Activated naive CD4-positive, alpha-beta T cell treated with anti-CD3 and anti-CD28 coated beads for 36 hours (primary cell): ENCODE measurements around the gene TASL. TPM values are rescaled to one million over a fixed set of nuclear protein-coding genes. Genes with fewer than 3 reads are reported as not detected.
"Not testable (repeated sequence)": the region's sequence is repeated elsewhere in the genome, so short reads cannot be mapped to it uniquely, and the experiment has no call there.

Experiments
- CTCF ChIA-PET: fragments of 350-600 bp; sonication (Branson Sonifier 250); formaldehyde crosslinking; loops from one replicate; lab custom pipeline; 2021; ENCODE audit warnings: antibody characterized with exemption; lab: Charles Lee
- DNase-seq: peaks from one replicate; pipeline ENCODE4 v3.0.0-alpha.2; 2020
- H3K27ac Mint-ChIP-seq: one replicate; pipeline ENCODE4 v1.8.0; 2021; ENCODE audit warnings: mild to moderate bottlenecking, mixed read lengths
- H3K27me3 Mint-ChIP-seq: one replicate; pipeline ENCODE4 v1.8.0; 2021; ENCODE audit warnings: low read depth, mixed read lengths
- H3K36me3 Mint-ChIP-seq: one replicate; pipeline ENCODE4 v1.8.0; 2021; ENCODE audit warnings: low read depth, mixed read lengths
- H3K4me1 Mint-ChIP-seq: one replicate; pipeline ENCODE4 v1.8.0; 2021; ENCODE audit warnings: low read depth, mixed read lengths
- H3K4me3 Mint-ChIP-seq: one replicate; pipeline ENCODE4 v1.8.0; 2021; ENCODE audit warnings: mild to moderate bottlenecking, moderate library complexity, mixed read lengths
- H3K9me3 Mint-ChIP-seq: one replicate; pipeline ENCODE4 v1.8.0; 2021; ENCODE audit warnings: mixed read lengths
- intact Hi-C: fragments of 100-400 bp; cut with micrococcal nuclease; formaldehyde crosslinking; loops from one replicate; pipeline ENCODE4 v1.15.1; 2023
- total RNA-seq, 2 experiments: library from RNA; stranded (reverse); gene quantifications; one replicate each; pipeline ENCODE4 v1.2.3, GENCODE V29; 2021

Gene TASL
- total RNA-seq, 2 experiments from 2014 or later: 0.79 to 1.1 TPM

DNA sequence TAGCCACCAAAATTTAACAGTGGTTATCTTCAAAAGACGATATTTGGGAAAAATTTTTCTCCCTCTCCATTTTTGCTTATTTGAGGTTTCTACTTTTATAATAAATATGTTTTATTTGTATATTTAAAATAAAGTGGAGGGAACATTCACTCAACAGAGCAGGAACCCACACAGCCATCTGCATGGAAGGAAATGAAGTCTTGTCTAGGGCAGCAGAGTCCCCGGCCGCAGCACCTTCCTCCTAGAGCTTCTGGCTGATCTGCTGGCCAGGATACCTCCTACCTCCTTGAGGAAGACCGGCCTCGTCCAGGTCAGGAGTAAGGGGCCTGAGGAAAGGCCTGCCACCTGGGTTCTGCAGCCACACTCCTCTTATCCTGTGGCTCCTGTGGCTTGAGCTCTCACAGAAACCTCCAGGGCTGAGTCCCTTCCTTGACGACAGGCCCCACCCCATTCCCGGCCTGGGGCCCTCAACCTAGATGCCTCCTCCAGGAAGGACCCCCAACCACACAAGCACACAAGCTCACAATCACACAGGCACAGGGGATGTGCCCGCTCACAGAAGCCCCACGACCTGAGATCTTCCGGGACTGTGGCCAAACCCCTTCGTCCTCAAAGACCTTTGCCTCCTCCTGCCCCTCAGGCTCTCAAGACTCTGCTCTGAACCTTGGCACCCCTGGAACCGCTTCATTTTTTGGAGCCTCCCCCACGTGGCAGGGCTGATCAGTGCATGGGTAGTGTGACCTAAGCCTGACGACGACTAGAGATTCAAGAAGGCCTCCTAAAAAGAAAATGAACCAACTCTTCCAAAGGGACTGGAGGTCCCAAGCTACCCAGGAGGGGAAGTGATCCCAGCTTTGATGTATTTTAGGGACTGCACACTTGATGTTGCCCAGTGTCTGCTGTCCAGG, 23.0 kb upstream of the TASL start:
- H3K27me3 Mint-ChIP-seq, DNase-seq, H3K36me3 Mint-ChIP-seq, H3K9me3 Mint-ChIP-seq, intact Hi-C loops, CTCF ChIA-PET, H3K4me3 Mint-ChIP-seq, H3K27ac Mint-ChIP-seq: not testable (repeated sequence)
- peaks cover 13% of the 10 kb centered on the region for H3K4me1 Mint-ChIP-seq

DNA sequence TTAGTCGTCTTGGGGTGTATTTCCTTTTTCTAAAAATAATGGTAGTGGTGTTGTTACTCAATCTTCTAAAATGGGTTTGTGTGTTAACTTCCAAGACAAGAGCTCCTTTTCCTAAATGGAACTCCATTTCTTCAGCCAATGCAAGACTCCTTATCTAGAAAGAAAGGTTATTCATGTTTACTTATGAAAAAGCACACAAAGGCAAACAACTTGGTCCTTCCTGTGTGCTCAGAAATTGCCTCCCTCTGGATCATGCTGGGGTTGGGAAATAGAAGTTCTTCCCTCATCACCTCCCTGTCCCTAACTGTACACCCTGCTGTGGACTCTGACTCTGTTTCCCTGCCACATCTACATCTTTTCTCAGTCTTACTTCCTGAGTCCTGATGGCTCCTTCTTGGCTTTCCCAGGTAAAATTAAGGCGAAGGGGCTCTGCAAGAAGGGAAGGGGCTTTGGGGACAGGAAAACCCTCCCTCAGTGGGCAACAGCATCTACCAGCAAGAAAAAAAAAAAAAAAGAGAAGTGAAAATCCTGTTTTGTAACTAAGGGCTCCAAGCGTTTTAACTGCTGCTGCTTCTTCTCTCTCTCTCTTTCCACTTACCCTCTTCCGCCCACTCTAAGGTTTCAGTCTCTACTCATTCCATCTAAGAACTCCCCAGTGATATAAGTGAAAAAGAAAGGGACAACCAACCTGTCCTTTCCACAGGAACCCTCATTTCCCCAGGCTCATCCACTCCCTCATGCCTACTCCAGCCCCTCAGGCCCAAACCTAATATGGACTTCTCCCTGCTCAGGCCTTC, 19.8 kb upstream of the TASL start:
- Mint-ChIP-seq H3K27ac (no peak overlapping the region), H3K27me3 (no peaks in the 10 kb centered on the region), H3K4me1 (peaks cover 18% of the 10 kb centered on the region), H3K36me3 (no peaks in the 10 kb centered on the region), H3K9me3 (no peaks in the 10 kb centered on the region), H3K4me3 (no peak overlapping the region)
- CTCF ChIA-PET: no interaction called here
- DNase-seq: no peak
- intact Hi-C loops: loop anchor here (10.0 kb wide), 1 partner anchor 323 kb away; no protein-coding TSS in a partner anchor

DNA sequence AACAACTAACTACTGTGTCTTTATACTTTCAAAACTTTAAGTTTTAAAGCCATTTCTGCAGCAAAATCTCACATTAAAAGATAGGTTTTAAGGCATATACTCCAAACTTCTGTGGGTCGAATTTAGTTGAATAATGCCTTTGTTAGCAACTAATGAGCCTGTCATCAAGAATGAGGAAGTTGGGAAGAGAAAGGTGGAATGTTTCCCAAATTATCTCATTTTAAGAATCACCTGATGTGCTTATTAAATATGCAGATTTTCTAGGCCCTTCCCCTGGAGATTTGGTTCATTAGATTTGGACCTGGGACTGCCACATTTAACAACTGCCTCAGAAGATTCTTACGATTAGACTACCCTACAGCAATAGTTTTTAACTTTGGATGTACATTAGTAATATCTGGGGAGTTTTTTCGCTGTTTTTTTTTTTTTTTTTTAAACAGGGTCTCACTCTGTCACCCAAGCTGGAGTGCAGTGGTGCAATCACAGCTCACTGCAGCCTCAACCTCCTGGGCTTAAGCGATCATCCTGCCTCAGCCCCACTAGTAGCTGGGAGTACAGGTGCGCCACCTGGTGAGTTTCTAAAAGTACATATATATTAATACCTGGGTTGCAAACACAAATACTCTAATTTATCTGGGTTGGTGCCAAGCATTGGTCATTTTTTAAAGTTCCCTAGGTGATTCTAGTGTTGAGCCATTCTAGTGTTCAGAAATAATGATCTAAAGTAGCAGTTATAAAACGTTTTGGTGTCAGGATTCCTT, 16.1 kb upstream of the TASL start:
- Mint-ChIP-seq H3K4me1 (peaks cover 18% of the 10 kb centered on the region), H3K36me3 (no peaks in the 10 kb centered on the region), H3K27ac (no peak overlapping the region), H3K4me3 (no peak overlapping the region), H3K9me3 (no peaks in the 10 kb centered on the region), H3K27me3 (no peaks in the 10 kb centered on the region)
- DNase-seq: peak; percentile 48
- CTCF ChIA-PET: interaction anchor here (1.1 to 3.8 kb wide), 3 partner anchors 17 to 26 kb away, joined by 3 to 35 read pairs (median 6); no protein-coding TSS in a partner anchor
- intact Hi-C loops: loop anchor here (1.0 to 10.0 kb wide), 2 partner anchors 23 to 319 kb away; no protein-coding TSS in a partner anchor

DNA sequence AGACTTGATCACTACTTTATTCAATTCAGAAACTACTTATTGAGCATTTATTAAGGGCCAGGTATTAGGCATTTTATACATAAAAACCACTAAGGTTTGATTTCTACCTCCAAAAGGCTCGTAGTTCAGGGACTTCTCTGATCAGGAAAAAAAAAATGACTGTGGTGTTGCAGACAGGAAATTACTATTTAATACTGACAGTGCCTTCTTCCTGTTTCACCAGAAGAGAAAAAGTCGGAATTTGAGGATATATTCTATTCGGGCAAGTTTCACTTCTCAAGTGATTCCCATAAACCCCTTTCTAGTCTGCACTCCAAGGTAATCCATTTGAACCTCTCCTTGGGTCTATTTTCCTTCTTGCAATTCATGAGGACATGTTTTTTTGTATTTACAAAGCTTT, 15.3 kb upstream of the TASL start:
- no peak for DNase-seq
- H3K4me1 Mint-ChIP-seq: peaks cover 17% of the 10 kb centered on the region
- CTCF ChIA-PET: interaction anchor here (3.8 kb wide), 1 partner anchor 22 kb away, joined by 35 read pairs; no protein-coding TSS in a partner anchor
- no peaks in the 10 kb centered on the region for H3K9me3 Mint-ChIP-seq
- H3K27me3 Mint-ChIP-seq: no peaks in the 10 kb centered on the region
- no peak overlapping the region for H3K4me3 Mint-ChIP-seq
- H3K36me3 Mint-ChIP-seq: no peaks in the 10 kb centered on the region
- intact Hi-C loops: loop anchor here (10.0 kb wide), 1 partner anchor 318 kb away; no protein-coding TSS in a partner anchor
- H3K27ac Mint-ChIP-seq: no peak overlapping the region

DNA sequence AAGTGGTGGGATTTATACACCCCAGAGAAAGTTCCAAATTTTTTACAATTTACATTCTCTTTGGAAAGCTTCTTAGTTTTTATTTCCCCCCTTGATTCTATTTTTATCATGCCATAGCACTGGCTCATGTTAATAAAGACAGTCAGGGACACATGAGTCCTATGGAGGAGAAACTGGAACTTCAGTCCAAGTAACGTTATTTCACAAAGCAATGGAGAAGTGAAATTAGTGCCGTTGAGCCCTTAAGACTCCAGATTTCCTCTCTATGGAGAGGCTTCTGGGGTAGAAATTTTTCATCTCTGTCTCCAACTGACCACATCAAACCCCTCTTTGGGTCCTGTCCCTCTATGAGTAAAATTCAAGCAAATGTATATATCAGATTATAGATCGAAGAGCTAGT, 12.8 kb upstream of the TASL start:
- CTCF ChIA-PET: interaction anchor here (0.7 kb wide), 2 partner anchors 16 to 19 kb away, joined by 3 read pairs; no protein-coding TSS in a partner anchor
- intact Hi-C loops: loop anchor here (10.0 kb wide), 1 partner anchor 316 kb away; no protein-coding TSS in a partner anchor
- H3K27me3 Mint-ChIP-seq: no peaks in the 10 kb centered on the region
- no peaks in the 10 kb centered on the region for H3K36me3 Mint-ChIP-seq
- H3K9me3 Mint-ChIP-seq: no peaks in the 10 kb centered on the region
- H3K27ac Mint-ChIP-seq: no peak overlapping the region
- peaks cover 6% of the 10 kb centered on the region for H3K4me1 Mint-ChIP-seq
- DNase-seq: no peak
- H3K4me3 Mint-ChIP-seq: no peak overlapping the region

DNA sequence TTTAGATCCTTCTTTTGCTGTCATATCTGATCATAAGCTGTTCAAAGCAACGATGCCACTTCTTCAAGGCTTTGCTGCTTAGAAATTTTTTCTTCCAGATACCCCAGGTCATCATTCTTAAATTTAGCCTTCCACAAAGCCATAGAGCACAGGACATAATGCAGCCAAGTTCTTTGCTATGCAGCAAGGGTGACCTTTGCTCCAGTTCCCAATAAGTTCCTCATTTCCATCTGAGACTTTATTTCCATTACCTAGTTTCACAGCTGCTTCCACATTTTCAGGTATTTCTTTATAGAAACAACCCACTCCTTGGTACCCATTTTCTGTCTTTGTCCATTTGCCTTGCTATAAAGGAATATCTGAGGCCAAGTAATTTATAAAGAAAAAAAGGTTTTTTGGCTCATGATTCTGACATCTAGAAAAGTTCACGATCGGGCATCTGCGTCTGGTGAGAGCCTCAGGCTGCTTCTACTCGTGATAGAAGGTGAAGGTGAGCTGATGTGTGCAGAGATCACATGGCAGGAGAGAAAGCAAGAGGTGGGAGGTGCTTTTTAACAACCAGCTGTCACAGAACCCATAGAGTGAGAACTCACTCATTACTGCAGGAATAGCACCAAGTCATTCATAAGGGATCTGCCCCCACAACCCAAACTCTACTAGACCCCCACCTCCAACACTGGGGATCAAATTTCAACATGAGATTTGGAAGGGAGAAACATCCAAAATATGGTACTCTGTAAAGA, 11.8 kb upstream of the TASL start:
- no peak for DNase-seq
- H3K9me3 Mint-ChIP-seq: no peaks in the 10 kb centered on the region
- intact Hi-C loops: no loop called here
- no peak overlapping the region for H3K27ac Mint-ChIP-seq
- CTCF ChIA-PET: interaction anchor here (0.7 to 1.2 kb wide), 3 partner anchors 18 to 20 kb away, joined by 3 to 4 read pairs (median 3); no protein-coding TSS in a partner anchor
- no peaks in the 10 kb centered on the region for H3K27me3 Mint-ChIP-seq
- no peak overlapping the region for H3K4me3 Mint-ChIP-seq
- H3K4me1 Mint-ChIP-seq: peaks cover 6% of the 10 kb centered on the region
- H3K36me3 Mint-ChIP-seq: no peaks in the 10 kb centered on the region

DNA sequence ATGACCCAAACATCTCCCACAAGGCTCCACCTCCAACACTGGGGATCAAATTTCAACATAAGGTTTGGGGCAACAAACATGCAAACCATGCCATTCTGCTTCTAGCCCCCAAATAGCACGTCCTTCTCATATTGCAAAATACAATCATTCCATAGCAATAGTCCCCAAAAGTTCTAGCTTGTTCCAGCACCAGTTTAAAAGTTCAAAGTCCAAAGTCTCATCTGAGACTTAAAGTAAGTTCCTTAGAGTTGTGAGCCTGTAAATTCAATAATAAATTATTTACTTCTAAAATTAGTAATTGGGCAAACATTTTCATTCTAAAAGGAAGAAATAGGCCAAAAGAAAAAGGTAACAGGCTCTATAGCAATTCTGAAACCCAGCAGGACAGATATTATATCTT, 8.9 kb upstream of the TASL start:
- no peaks in the 10 kb centered on the region for H3K36me3 Mint-ChIP-seq
- DNase-seq: no peak
- no peak overlapping the region for H3K4me3 Mint-ChIP-seq
- H3K9me3 Mint-ChIP-seq: no peaks in the 10 kb centered on the region
- H3K27ac Mint-ChIP-seq: no peak overlapping the region
- intact Hi-C loops: no loop called here
- no peaks in the 10 kb centered on the region for H3K27me3 Mint-ChIP-seq
- no peaks in the 10 kb centered on the region for H3K4me1 Mint-ChIP-seq
- CTCF ChIA-PET: interaction anchor here (1.1 to 1.3 kb wide), 2 partner anchors 15 to 52 kb away, joined by 3 to 9 read pairs; no protein-coding TSS in a partner anchor

DNA sequence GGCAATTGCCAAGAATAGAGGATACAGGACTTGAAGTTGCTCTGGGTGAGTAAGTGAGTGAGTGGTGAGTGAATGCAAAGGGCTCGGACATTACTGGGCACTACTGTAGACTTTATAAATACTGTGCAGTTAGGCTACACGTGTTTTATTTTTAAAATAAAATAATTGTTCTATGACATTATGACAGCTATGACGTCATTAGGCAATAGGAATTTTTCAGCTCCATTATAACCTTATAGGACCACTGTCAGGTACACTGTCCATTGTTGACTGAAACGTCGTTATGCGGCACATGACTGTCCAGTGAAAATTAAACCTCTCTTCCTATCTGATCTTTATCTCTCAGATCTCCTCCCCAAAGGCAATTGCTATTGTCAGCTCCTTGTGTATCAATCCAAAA, 5.1 kb upstream of the TASL start:
- no peak for DNase-seq
- Mint-ChIP-seq H3K4me1 (no peaks in the 10 kb centered on the region), H3K4me3 (no peak overlapping the region), H3K27ac (no peak overlapping the region), H3K36me3 (no peaks in the 10 kb centered on the region), H3K27me3 (no peaks in the 10 kb centered on the region), H3K9me3 (no peaks in the 10 kb centered on the region)
- intact Hi-C loops: no loop called here
- CTCF ChIA-PET: interaction anchor here (0.6 to 2.6 kb wide), 2 partner anchors 12 to 130 kb away, joined by 4 to 7 read pairs; no protein-coding TSS in a partner anchor

DNA sequence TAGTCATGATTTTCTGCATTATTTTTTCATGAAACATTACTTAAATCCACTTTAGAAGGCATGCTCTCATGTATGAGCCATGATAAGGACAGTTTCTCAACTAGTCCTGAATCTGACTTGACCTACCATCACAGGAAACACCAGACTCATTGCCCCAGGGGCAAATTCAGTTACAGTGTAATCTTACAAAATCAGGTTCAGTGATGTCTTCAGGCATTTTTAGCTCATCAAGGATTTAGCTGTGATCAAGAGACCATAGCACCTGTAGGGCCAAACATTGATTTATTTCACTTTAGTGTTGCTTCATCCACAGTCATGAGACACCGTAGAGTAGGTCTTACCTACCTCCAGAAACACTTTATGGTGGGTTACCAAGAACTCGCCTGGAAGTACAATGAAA, 3.1 kb upstream of the TASL start:
- Mint-ChIP-seq H3K9me3 (no peaks in the 10 kb centered on the region), H3K4me1 (peaks cover 4% of the 10 kb centered on the region), H3K27me3 (no peaks in the 10 kb centered on the region), H3K36me3 (peaks cover 1% of the 10 kb centered on the region), H3K4me3 (no peak overlapping the region), H3K27ac (no peak overlapping the region)
- CTCF ChIA-PET: interaction anchor here (0.6 kb wide), 1 partner anchor 55 kb away, joined by 5 read pairs; no protein-coding TSS in a partner anchor
- intact Hi-C loops: no loop called here
- no peak for DNase-seq

DNA sequence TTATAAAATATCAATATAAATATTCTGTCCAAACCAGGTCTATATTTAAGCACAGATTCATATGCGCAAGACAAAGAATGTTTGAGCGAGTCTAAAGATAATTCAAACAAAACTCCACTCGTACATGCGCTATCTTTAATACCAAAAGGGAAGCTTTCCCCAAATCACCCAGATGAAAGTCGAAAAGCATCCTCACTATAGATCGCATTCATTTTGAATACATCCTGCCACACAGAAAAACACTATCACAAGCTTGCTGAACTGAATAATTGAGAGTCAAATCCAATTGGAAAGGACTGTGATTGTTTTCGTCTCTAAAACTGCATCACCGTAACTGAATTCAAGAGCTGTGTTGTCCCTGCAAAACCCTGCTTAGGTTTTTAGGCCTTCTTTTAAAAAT, 685 bp downstream of the TASL start:
- H3K4me3 Mint-ChIP-seq: peak overlapping the region; percentile 82
- intact Hi-C loops: loop anchor here (1.0 to 10.0 kb wide), 8 partner anchors 38 to 1078 kb away; partner anchors contain the start of gene TAB3
- H3K27ac Mint-ChIP-seq: peak overlapping the region; percentile 86
- H3K9me3 Mint-ChIP-seq: no peaks in the 10 kb centered on the region
- no peak for DNase-seq
- CTCF ChIA-PET: interaction anchor here (0.7 to 1.3 kb wide), 2 partner anchors 17 to 73 kb away, joined by 3 to 4 read pairs; no protein-coding TSS in a partner anchor
- peaks cover 5% of the 10 kb centered on the region for H3K36me3 Mint-ChIP-seq
- H3K27me3 Mint-ChIP-seq: no peaks in the 10 kb centered on the region
- peaks cover 19% of the 10 kb centered on the region for H3K4me1 Mint-ChIP-seq

DNA sequence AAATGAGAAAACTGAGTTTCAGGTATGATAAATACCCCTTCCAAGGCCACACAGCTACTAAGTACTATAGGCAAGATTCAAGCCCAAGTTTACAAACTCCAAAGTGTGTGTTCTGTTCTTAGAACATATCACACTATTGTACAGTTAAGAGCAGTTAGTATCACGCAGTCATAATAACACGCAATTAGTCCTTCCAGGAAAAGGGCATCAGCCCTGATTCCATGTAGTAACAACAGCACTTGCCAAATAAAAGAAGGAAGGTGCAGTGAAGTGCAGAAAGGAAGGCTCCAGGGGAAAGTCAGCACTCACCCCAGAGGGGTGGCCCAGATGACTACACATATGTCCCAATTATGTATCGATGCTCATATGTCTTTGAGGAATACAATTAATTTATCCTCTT, 4.4 kb downstream of the TASL start:
- H3K27me3 Mint-ChIP-seq: no peaks in the 10 kb centered on the region
- H3K27ac Mint-ChIP-seq: no peak overlapping the region
- CTCF ChIA-PET: interaction anchor here (0.8 kb wide), 1 partner anchor 162 kb away, joined by 3 read pairs; no protein-coding TSS in a partner anchor
- no peak for DNase-seq
- intact Hi-C loops: loop anchor here (10.0 kb wide), 1 partner anchor 1082 kb away; no protein-coding TSS in a partner anchor
- H3K4me3 Mint-ChIP-seq: no peak overlapping the region
- H3K36me3 Mint-ChIP-seq: peaks cover 5% of the 10 kb centered on the region
- no peaks in the 10 kb centered on the region for H3K9me3 Mint-ChIP-seq
- H3K4me1 Mint-ChIP-seq: peaks cover 22% of the 10 kb centered on the region
